HepG2 (cell line): ENCODE results near the gene ZNF526. TPM values are rescaled to one million over a fixed set of nuclear protein-coding genes. Genes with fewer than 3 reads are reported as not detected.

Experiments
- IRF9 ChIP-seq: sonication (generic); formaldehyde crosslinking; IDR thresholded peaks from 2 replicates; pipeline ENCODE4 v1.8.0; 2022; ENCODE audit warnings: missing genetic modification reagents, mild to moderate bottlenecking, borderline replicate concordance
- MED8 ChIP-seq: sonication (generic); formaldehyde crosslinking; IDR thresholded peaks from 2 replicates; pipeline ENCODE4 v1.8.1; 2023; ENCODE audit warnings: mild to moderate bottlenecking, missing genetic modification reagents; ENCODE audit not compliant: insufficient replicate concordance
- MLLT10 ChIP-seq: sonication (generic); formaldehyde crosslinking; IDR thresholded peaks from 2 replicates; pipeline ENCODE4 v1.4.0; 2020; ENCODE audit warnings: missing genetic modification reagents
- NONO ChIP-seq, 2 experiments: fragments of 450-650 bp in 1 of 2; sonication (generic) in 1 of 2; formaldehyde crosslinking in 1 of 2; IDR thresholded peaks in 1 of 2; conservative IDR thresholded peaks in 1 of 2; 2 replicates each; pipeline versions ENCODE4 v1.6.1 to v1.8.0; 2017 to 2022; ENCODE audit warnings: mild to moderate bottlenecking in 1 of 2, missing genetic modification reagents in 1 of 2, moderate library complexity in 1 of 2
- SNRNP70 ChIP-seq: fragments of 200-400 bp; formaldehyde crosslinking; IDR thresholded peaks from 2 replicates; pipeline ENCODE4 v1.6.1; 2017; ENCODE audit warnings: mild to moderate bottlenecking, low read depth, low read length, moderate library complexity
- TEAD2 ChIP-seq: sonication (generic); formaldehyde crosslinking; IDR thresholded peaks from 2 replicates; pipeline ENCODE4 v1.9.0; 2021; ENCODE audit warnings: missing genetic modification reagents
- ZBTB34 ChIP-seq: sonication (generic); formaldehyde crosslinking; IDR thresholded peaks from 2 replicates; pipeline ENCODE4 v1.8.0; 2022; ENCODE audit warnings: mild to moderate bottlenecking, missing genetic modification reagents
- ZFP91 ChIP-seq: sonication (generic); formaldehyde crosslinking; IDR thresholded peaks from 2 replicates; pipeline ENCODE4 v1.9.0; 2022; ENCODE audit warnings: missing genetic modification reagents, mild to moderate bottlenecking, borderline replicate concordance
- ZNF138 ChIP-seq: sonication (generic); formaldehyde crosslinking; IDR thresholded peaks from 2 replicates; pipeline ENCODE4 v1.5.0; 2020; ENCODE audit warnings: mild to moderate bottlenecking, low read depth, missing genetic modification reagents
- ZNF296 ChIP-seq: sonication (generic); formaldehyde crosslinking; conservative IDR thresholded peaks from 2 replicates; pipeline ENCODE4 v1.5.0; 2020; ENCODE audit warnings: mild to moderate bottlenecking, missing genetic modification reagents
- ZNF326 ChIP-seq: sonication (generic); formaldehyde crosslinking; IDR thresholded peaks from 2 replicates; pipeline ENCODE4 v1.4.0; 2020; ENCODE audit warnings: missing genetic modification reagents, borderline replicate concordance
- ZNF570 ChIP-seq: sonication (generic); formaldehyde crosslinking; IDR thresholded peaks from 2 replicates; pipeline ENCODE4 v1.4.0; 2020; ENCODE audit warnings: mild to moderate bottlenecking, missing genetic modification reagents, borderline replicate concordance
- ZNF7 ChIP-seq: IDR thresholded peaks from 2 replicates; pipeline ENCODE4 v1.6.1; 2016; ENCODE audit warnings: missing biosample characterization, missing genetic modification reagents
- polyA plus RNA-seq, 8 experiments: library from polyadenylated mRNA; depleted of rRNA in 3 of 8; stranded (reverse) in 7 of 8; unstranded in 1 of 8; fragments of >200 nt; fragmentation: Illumina TruSeq in 4 of 8; extraction: Trizol in 4 of 8; gene quantifications; 2 replicates each; pipeline versions ENCODE4 v1.2.1 to v1.2.3, GENCODE V29; 2011 to 2016; ENCODE audit warnings: low read depth in 4 of 8, missing spikeins in 1 of 8, mixed read lengths in 1 of 8; ENCODE audit not compliant: insufficient read depth in 1 of 8
- total RNA-seq, 5 experiments: library from RNA; depleted of rRNA; stranded (reverse); fragments of >200 nt; fragmentation: Illumina TruSeq; extraction: Trizol; gene quantifications; 2 replicates each; pipeline ENCODE4 v1.2.3, GENCODE V29; 2016; ENCODE audit warnings: low read depth in 1 of 5
- TF ChIP-seq, protein P1 (sequence below): IDR thresholded peaks from 2 replicates; pipeline ENCODE4 v1.6.1; 2016; ENCODE audit warnings: mild to moderate bottlenecking, missing biosample characterization, missing genetic modification reagents
- TF ChIP-seq, protein P2 (sequence below): sonication (generic); formaldehyde crosslinking; IDR thresholded peaks from 2 replicates; pipeline ENCODE4 v1.4.0; 2020; ENCODE audit warnings: mild to moderate bottlenecking, missing genetic modification reagents

Gene ZNF526
- total and polyA plus RNA-seq, 2 of the 13 experiments (the other 11 are each of a cell fraction or from before 2014, with no cell fraction given) = 3.3 to 8.4 TPM

GRCh38 chr19:42246143-42246921 lies 26.2 kb downstream of the ZNF526 start (continued):
- TF ChIP-seq ZNF138 (no peak), NONO (IDR thresholded peaks at IDR 0.05) (no peak), NONO (CRISPR knock-in tag; conservative IDR thresholded peaks at IDR 0.05) (peak; percentile 69), TEAD2 (no peak), ZNF7 (CRISPR knock-in tag) (no peak), SNRNP70 (no peak), ZNF296 (CRISPR knock-in tag) (no peak), ZNF326 (CRISPR knock-in tag) (0 out of 2 replicates have a peak, but pooled peaks have one; percentile 37), MED8 (CRISPR knock-in tag) (no peak), ZNF570 (CRISPR knock-in tag) (no peak), ZBTB34 (CRISPR knock-in tag) (0 out of 2 replicates have a peak, but pooled peaks have one; percentile 32), ZFP91 (peak; percentile 56; the same call in 1 of the 2 replicates), IRF9 (CRISPR knock-in tag) (0 out of 2 replicates have a peak, but pooled peaks have one; percentile 45), MLLT10 (CRISPR knock-in tag) (no peak)
- TF ChIP-seq, protein P1, sequence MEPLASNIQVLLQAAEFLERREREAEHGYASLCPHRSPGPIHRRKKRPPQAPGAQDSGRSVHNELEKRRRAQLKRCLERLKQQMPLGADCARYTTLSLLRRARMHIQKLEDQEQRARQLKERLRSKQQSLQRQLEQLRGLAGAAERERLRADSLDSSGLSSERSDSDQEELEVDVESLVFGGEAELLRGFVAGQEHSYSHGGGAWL (CRISPR knock-in tag) = peak; percentile 41; the same call in 1 of the 2 replicates
- TF ChIP-seq, protein P2, sequence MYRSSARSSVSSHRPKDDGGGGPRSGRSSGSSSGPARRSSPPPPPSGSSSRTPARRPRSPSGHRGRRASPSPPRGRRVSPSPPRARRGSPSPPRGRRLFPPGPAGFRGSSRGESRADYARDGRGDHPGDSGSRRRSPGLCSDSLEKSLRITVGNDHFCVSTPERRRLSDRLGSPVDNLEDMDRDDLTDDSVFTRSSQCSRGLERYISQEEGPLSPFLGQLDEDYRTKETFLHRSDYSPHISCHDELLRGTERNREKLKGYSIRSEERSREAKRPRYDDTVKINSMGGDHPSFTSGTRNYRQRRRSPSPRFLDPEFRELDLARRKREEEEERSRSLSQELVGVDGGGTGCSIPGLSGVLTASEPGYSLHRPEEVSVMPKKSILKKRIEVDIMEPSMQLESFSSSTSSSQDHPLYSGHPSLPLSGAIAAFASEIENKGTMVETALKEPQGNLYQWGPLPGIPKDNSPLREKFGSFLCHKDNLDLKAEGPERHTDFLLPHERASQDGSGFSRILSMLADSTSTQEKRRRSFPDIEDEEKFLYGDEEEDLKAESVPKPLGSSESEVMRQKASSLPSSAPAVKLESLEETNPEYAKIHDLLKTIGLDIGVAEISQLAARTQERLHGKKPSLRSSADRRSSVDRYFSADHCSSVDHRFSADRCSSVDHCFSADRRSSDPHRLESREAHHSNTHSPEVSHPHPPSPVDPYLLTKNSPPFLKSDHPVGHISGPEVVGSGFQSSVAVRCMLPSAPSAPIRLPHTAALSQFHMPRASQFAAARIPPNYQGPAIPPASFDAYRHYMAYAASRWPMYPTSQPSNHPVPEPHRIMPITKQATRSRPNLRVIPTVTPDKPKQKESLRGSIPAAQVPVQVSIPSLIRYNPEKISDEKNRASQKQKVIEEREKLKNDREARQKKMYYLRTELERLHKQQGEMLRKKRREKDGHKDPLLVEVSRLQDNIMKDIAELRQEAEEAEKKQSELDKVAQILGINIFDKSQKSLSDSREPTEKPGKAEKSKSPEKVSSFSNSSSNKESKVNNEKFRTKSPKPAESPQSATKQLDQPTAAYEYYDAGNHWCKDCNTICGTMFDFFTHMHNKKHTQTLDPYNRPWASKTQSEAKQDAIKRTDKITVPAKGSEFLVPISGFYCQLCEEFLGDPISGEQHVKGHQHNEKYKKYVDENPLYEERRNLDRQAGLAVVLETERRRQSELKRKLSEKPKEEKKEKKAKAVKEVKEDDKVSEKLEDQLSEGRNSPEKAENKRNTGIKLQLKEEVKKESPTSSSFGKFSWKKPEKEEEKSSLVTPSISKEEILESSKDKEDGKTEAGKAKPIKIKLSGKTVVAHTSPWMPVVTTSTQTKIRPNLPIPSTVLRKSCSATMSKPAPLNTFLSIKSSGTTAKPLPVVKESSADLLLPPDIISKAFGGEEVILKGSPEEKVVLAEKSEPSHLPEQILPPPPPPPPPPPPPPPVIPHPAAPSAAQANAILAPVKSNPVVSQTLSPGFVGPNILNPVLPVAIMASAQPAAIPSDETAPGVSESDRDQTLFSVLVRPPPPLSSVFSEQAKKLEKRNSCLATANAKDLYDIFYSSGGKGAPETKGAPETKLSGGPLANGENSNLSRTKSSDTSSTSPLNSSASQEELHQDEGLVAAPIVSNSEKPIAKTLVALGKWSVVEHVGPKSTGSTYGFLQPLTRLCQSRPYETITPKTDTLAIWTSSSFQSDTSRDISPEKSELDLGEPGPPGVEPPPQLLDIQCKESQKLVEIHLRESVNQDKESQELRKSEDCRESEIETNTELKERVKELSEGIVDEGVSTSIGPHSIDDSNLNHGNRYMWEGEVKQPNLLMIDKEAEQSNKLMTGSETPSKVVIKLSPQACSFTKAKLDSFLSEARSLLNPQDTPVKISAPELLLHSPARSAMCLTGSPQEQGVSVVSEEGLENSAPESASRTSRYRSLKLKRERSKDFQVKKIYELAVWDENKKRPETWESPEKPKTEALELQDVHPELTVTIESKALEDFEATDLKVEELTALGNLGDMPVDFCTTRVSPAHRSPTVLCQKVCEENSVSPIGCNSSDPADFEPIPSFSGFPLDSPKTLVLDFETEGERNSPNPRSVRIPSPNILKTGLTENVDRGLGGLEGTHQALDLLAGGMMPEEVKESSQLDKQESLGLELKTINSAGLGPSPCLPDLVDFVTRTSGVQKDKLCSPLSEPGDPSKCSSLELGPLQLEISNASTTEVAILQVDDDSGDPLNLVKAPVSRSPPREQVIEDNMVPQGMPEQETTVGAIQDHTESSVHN (CRISPR knock-in tag) = no peak
